ENCODE data around the gene NTRK1.

The NTRK1 gene

DNA sequence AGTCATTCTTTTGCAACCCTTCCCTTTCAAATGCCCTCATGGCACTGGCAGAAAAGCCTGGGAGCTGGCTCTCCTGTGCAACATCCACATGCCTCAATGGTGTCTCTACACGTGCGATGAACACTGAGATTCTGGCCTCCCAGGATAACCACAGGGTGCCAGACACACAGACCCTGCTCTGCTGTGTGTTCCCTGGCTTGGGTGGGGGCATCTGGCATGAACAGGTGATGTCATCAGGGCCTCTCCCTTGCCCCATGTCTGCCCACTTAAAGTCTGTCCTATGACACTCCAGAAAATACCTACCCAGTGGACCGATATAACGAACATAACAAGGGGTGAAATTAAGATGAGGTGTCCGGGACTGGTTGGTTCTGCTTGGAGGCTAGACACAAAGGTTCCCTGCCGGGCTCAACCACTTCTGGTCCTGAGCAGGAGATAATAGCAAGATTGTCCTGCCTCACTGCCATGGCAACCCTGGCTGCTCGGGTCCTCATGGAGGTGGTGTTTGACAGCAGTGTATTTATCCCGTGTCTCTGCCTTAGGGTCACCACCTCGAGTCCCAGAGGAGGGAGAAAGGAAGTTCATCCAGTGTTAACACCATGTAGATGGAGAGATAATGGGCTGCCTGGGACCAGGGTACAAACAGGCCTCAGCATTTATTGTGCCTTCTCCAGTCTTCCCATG, 21.1 kb upstream of the NTRK1 start:
- DNase-seq = no peak

DNA sequence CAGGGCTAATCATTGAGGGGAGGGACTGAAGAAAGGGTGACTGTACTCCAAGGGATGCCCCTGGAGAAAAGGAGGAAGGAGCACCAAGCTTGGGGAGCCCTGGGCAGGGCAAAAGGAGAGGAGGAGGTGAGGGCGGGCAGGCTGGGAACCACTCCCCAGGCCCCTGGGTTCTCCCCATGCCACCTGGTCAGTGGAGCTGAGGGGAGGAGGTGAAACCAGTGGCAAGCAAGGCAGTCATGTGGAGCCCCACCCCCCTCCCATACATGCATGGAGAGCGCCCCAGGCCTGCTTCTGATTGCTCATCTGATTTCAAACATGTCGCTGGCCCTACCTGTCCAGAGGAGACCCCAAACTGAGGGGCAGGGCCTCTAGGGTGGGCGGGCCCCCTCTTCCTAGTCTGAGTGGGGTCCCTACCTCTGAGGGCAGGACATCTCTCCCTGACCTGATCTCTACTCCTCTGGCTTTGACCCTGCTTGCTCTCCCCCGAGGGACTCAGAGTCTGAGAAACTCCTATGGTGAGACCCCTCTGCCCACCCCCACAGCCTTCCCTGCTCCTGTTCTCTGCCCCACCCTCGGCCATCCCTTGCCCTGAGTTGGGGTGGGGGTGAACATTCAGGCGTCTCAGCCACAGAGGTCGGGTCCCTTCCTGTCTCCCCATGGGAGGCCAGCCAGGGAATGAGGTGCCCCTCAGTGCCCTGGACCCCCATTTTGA, 20.3 kb upstream of the NTRK1 start:
- DNase-seq = no peak

DNA sequence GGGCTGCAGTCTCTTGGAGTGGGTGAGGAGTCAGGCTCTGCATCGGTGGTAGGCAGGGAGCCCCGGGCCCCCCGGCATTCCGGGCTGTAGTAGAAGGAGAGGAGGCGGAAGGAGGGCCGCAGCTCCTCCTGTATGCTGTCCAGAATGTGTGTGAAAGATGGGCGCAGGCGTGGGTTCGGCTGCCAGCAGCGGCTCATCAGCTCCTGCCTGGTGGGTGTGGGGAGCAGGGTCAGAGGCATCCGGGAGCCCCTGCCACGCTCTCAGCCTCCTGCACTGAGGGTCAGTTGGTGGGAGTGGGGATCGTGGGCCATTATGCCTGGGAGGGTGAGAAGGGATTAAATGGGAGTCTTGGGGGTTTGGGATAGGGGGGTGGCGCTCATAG, 19.8 kb upstream of the NTRK1 start:
- DNase-seq = no peak

DNA sequence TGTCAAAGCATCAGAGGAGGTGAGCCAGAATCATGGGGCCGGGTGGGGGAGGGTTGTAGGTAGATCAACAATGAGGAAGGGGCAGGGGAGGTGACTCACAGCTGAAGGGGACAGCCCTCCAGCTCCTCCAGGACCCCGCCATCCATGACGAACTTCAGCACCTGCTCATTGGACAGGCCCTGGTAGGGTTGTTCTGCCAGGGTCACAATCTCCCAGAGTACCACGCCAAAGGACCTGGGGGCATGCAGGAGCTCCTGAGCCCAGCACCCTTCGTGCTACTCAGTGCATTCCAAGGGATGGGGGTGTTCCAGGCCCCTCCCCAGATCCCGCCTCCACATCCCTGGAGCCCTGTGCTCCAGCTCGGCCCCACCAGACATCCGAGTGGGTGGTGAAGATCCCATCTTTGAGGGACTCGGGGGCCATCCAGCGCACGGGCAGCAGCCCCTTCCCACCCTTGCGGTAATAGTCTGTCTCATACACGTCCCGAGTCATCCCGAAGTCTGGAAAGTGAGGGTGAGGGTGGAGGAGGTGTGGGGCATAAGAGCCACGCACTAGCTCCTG, 19.3 kb upstream of the NTRK1 start:
- no peak for DNase-seq

DNA sequence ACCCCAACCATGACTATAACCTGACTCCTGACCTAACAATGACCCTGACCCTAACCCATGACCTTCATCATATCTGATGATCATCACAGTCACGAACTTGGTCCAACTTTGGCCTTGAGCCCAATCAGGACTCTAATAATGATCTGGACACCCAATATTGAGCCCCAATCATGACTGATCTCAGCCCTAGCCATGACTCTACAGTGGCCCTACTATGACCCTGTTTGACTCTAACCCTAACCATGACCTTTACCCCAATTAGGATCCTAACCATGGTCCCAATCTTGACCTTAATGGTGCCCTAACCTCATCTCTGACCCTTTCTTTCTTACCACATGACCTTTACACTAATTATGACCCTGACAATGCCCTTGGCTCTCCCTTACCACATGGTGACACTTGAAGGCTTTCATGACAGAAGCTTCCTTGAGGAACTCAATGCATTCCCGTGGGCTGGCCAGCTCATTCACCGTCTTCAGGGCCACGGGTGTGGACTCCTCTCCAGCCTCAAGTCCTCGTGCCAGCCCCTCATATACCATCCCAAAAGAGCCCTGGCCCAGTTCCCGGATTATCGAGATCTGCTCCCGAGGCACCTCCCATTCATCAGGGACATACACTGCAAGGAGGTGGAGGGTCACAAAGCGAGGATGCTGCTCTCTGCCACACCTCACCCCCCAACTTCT, 17.9 kb upstream of the NTRK1 start:
- peak in 1 of 2 donors; percentile 39 for DNase-seq

DNA sequence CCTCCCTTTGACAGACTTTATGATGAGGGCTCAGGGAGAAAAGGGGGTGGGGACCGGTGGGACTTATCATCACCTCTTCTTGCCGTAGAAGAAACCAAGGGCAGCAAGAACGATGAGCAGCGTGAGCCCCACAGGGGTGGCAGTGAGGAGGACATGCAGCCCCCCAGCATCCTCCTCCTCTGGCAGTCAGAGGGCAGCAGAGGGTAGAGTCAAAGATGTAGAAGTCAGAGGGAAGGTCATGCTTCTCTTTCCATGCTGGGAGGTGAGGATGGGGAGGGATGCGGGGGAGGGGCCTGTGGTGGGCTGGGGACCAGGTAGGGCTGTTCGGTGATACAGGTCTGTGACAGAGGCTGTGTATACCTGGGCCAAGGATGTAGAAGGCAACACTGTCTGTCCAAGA, 16.6 kb upstream of the NTRK1 start:
- DNase-seq = no peak

DNA sequence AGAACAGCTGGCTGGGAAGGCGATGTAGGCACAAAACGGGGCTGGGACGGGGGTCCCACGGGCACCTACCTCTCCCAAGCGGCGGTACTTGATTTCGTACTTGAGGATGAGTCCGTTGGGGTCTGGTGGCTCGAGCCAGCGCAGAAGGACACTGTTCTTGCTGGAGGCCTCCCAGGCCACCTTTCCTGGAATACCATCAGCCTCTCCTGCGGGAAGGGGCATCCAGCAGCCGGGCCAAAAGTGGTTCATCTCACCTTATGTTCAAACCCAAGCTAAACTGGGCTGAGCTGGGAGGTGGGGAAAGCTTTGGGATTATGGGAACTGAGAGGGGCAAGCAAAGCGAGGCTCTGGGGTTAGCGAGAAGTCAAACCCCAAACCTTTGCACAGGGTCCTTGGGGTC, 16.0 kb upstream of the NTRK1 start:
- DNase-seq = no peak

DNA sequence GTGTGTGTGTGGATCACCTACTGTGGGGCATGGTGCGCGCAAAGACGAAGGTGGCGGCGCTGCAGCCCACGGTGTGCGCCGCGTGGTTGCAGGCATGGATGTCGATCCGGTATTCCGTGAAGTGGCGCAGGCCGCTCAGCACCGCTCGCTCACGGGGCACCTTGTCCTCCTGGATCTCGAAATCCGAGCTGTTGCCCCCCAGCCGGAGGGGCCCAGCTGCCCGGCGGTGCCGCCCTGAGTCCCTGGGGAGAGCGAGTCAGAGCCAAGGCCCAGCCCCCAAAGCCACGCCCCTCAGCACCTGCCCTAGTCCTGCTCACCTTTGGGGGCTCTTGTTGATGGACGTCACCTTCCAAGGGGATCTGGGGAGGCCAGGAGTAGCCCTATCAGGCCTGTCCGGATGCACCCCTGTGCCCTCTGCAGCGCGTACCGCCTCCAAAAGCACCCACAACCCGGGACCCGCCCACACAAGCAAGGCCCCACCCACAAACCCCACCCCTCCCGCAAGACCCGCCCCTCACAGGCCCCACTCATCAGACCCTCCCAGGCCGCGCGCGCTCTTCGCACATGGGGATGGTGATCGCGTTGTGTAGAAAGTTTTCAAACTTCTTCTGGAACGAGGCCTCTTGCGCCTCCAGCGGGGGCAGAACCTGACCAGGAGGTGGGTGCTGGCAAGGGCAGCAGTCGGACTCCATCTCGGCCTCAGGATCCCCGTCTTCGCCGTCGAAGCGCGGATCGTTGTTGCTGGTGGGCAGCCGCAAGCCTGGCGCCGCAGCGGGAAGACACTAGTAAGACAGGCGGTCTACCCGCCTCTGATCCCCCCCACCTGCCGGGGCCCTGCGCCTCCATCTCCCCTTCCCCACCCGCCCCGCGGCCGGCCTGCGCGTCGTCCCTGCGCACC, 15.4 kb upstream of the NTRK1 start:
- DNase-seq = no peak

DNA sequence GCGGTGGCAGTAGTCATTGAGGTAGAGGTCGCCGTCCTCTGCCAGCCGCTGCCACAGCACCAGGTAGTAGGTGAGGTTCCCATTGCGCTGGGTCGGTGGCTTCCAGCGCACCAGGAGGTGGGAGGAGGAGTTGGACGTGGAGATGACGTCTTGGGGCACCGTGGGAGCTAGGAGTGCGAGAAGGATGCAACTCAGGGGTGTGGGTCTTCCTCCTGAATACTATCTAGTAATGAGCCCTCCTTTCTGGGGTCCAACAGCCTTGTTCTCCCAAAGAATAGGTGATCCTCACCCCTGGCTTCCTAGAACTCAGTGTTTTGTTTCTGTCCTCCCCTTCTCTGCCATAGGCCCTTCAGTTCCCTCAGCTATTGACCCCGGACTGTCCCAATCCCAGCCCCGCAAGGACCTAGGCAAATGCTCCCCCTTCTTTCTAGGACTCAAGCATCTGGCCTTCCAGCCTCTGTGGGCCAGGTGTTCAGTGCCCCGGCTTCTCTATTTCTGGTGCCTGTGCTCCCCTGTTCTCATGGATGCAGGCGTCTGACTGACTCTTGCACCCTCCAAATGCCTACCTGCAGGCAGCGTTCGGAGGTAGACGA, 14.6 kb upstream of the NTRK1 start:
- DNase-seq = no peak

DNA sequence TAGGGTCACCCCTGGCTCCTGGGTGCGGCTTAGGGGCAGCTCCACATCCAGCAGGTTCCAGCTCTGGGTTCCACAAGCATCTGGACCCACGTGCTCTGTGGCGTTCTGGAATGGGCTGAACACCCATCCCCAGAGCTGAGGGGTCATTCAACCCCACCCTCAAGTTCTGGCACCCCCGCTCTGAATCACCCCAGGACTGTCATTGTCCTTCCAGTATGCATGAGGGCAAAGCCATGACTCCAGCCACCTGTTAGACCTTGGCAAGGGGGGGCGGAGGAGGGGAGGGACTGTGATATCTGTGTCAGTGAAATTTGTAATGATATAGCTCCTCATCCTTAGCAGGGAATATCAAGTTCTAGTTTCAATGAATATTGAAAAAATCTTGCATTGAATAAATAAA, 14.0 kb upstream of the NTRK1 start:
- DNase-seq = no peak

DNA sequence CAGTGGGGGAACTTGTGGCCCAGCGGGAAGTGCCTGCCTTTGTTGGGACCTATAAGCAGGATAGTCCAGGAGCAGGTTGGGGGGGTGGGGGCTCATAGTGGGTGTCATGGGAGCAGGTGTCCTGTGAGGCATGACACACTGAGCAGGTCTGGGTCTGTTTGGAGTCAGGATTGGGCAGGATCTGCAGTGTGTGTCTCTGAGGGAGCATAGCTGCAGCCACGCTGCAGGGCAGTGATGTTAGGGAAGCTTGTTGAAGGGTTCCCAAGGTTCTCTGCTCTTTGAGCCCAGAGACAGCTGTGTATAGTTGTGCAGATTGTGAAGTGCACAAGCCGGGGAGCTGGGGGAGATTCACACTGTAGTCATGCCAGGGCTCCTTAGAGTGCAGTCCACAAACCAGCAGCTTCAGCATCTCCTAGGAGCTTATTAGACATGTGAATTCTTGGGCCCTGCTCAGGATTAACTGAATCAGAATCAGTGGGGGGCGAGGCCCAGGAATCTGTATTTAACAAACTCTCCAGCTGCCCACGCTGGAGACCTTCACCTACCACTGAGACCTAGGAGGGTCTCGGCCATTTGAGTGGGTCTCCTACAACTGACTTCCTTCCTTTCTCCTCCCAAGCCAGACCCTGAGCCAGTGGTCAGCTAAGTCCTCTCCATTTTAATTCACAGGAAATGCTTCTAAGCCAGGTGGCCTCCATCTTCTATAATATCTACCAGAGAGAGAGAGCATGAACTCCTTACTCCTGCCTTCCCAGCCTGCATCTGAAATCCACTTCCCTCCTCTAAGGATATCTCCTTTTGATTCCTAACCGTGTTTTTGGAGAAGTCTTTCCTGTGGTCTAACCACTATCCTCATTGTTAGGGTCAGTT, 12.8 kb upstream of the NTRK1 start:
- DNase-seq = no peak

DNA sequence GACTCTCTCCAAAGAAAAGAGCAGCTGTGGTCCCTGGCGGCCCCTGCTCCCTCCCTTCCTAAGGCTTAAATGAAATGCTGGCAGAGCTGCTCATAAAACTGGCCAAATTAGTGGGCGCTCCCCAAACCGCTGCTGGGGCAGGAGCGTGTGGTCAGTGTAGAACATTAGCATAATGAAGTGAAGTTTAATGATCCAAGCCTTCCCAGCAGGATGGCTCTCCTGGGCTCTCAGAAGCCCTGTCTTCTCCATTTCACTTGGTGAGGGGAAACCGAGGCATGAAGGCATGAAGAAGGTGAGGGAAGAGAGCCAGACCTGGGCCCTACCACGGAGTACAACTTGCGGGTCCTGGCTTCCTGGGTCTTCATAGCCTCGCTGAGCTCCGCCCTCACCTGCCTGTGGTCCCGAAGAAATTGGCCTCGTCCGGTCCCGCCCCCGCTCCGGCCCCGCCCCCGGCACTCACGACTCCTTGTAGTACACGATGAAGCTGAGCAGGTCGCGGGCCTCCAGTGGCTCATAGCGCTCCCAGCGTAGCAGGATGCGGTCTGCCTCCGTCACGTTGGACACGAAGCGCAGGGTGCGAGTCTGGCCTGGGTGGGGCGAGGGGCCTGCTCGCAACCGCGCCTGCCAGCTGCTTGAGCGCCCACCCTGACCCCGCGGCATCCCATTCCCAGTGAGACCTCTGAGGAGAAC, 12.1 kb upstream of the NTRK1 start:
- DNase-seq = no peak

DNA sequence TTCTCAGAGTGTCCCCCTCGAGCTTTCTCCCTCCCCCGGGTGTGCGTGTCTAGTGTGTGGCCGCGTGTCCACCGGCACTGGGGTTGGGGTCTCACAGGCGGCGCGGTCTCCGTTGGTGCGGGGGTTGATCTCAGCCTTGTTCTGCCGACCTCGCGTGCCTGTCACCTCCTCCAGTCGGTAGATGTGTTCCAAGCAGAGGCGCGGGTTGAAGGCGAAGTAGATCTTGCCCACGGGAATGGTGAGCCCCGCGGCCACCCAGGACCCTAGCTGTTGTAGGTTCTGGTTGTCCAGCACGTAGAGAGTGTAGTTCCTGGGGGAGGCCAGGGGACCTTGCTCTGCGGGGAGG, 11.5 kb upstream of the NTRK1 start:
- DNase-seq = no peak

DNA sequence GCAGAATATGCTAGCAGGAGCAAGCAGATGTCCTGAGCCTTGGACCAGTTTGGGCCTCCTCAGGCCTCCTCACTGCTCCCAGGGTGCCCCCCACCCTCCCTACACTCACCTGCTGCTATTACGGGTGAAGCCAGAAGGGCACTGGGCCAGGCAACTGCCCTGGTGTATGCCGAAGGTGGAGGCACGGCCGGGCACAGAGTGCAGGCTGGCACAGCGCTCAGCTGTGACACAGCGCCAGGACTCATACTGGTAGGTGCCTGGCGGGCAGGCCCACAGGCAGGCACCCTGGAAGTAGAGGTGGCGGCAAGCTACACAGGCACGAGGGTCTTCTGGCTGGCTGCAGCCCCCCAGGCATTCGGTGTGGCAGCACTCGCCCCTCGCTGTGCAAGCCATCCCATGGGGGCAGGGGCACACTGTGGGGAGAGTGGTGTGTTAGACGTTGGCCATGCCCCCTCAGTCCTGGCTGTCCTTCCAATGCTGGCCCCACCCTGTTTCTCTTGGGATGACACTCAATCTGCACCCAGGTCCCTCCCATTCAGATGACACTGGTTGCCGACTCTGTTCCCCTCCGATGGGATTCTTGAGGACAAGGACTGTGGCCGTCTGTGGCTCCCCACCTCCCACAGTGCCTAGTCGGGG, 8.8 kb upstream of the NTRK1 start:
- no peak for DNase-seq

DNA sequence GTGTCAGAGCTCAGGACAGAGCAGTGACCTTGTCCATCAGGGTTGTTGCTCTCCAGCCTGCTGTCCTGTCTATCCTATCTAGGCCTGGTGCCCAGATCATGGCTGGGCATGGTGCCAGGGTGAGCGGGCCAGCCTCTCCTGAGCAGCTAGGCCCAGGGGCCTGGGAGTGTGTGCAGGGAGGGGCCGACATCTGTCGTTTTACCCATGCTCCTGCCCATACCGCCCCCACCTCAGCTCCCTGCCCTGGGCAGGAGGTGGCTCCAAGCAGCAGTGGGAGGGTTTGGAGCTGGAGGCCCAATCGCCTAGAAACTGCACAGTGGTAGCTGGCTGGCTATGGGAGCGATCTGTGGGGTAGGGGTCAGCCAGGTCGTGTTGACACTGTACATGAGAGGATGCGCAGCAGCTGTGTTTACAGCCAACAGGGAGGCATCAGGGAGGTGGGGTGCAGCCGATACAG, 8.2 kb upstream of the NTRK1 start:
- DNase-seq = no peak

DNA sequence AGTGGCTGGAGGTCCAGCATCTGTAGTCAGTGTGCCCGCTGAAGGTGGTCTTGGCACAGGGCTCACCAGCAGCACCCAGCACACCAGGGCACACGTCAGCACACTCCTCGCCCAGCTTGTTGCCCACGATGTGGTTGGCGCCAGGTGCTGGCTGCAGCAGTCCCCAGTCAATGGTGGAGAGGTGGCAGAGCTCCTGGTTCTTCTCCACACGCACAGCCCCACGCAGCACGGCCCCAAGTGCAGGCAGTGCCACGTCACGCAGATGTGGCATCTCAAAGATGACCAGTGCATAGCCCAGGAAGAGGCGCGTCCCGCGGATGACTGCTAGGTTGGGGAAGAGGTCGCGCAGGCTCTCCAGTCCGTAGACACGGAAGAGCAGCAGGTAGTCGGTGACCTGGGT, 6.9 kb upstream of the NTRK1 start:
- no peak for DNase-seq

DNA sequence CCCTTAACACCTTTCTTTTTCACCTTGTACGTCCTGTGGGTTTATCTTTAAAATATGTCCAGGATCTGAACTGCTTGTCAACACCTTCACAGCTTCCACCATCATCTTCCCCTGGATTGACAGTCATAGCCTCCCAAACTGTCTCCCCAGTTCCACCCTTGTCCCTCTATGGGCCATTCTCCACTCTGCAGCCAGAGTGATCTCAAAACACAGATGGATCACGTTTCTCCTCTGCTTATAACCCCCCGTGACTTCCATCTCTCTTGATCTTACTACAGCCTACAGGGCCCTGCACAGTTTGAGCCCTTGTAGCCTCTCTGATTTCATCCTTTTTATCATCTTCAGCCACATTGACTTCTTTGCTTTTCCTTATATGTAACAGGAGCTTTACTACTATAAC, 6.0 kb upstream of the NTRK1 start:
- no peak for DNase-seq

DNA sequence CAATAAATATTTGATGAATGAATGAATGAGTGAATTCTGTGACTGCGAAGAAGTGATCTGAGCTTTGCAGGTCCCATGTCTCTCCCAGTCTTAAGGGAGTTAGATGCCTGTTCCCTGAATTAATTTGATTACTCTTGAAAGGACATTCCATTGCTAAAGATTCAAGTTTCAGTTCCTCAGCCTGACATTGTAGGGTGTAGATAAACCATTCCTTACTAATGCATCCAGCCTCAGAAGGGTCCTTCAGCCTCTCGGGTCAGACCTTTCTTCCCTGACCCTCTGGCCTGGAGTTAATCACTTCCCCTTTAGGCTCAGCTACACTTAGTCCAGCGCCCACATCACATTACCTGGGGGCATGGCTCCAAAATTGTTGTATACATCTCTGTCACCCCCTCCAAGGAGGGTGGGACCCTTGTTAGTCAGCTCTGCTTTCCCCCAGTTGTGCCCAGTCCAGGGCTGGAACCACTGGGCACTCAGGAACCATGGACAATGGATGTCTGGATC, 4.3 kb upstream of the NTRK1 start:
- DNase-seq = no peak

DNA sequence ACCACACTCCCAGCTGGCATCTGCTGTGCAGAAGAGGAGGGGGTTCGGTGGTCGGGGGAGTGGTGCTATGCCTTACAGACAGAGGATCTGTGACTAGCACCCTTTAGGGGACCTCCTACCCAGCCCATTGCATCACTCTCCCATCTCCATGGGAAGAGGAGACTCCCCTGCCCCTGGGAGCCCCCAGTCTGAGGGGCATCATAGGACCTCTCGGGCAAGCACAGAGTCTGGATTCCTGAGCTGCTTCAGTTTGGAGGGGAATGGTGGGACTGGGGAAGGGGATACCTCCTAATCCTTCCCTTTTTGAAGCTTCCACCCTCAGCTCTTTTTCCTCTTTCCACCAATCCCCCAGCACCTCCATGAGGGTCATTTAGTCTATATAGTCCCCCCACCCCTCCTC, 3.1 kb upstream of the NTRK1 start:
- DNase-seq = no peak

DNA sequence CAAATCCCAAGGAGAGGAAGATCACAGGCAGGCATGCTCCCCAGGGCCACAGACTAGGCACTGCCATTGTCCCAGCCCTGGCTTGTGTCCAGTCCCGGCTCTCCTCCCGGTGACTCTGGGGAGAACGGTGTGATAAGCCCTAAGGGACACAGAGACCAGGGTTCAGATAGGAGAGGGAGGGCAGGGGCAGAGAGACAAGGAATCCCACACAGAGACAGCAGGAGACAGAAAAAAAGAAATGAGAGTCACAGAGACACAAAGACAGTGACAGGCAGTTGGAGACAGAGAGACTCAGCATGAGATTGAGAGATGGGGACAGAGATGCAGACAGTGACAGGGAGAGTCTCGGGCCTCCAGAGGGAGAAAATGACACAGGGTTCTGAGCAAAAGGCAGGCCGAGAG, 2.1 kb upstream of the NTRK1 start:
- no peak for DNase-seq

Measured in inflammatory macrophage (primary cell).